Psoas muscle (tissue), 8 donors: ENCODE data around the gene ADISSP. TPM values are rescaled to one million over a fixed set of nuclear protein-coding genes. Genes with fewer than 3 reads are reported as not detected.
A peak's percentile ranks its signal among the peaks of the same experiment; 100 is the strongest.

Source experiments
- ATAC-seq, 4 donors: fragments of 200-7000 bp; cut with Tn5 transposase; one replicate each; pipeline ENCODE4 v1.9.1; 2020; ENCODE audit warnings: moderate library complexity in 3 of 4, mild to moderate bottlenecking in 2 of 4
- DNase-seq, 2 donors: peaks; one replicate each; pipeline ENCODE4 v3.0.0-alpha.2; 2020
- H3K27ac ChIP-seq: fragments of 200-600 bp; one replicate; pipeline ENCODE4 v1.8.0; 2022
- H3K27me3 ChIP-seq, 3 donors: fragments of 200-600 bp in 1 of 3; one replicate each; pipeline versions ENCODE4 v1.6.1 to v1.8.0; 2013 to 2022; ENCODE audit warnings: low read length in 2 of 3, mild to moderate bottlenecking in 2 of 3, moderate library complexity in 1 of 3; ENCODE audit not compliant: insufficient read depth in 3 of 3
- H3K36me3 ChIP-seq, 2 donors: fragments of 200-600 bp in 1 of 2; one replicate each; pipeline versions ENCODE4 v1.6.1 to v1.8.0; 2013 to 2022; ENCODE audit warnings: low read depth in 1 of 2, mild to moderate bottlenecking in 1 of 2, moderate library complexity in 1 of 2; ENCODE audit not compliant: insufficient read depth in 1 of 2
- H3K4me1 ChIP-seq: fragments of 200-600 bp; one replicate; pipeline ENCODE4 v1.8.0; 2022
- H3K4me3 ChIP-seq: fragments of 200-600 bp; one replicate; pipeline ENCODE4 v1.8.0; 2022; ENCODE audit warnings: mild to moderate bottlenecking
- H3K9me3 ChIP-seq: fragments of 200-600 bp; one replicate; pipeline ENCODE4 v1.8.0; 2022
- CTCF ChIP-seq: fragments of 200-600 bp; IDR thresholded peaks from one replicate; pipeline ENCODE4 v1.8.0; 2022; ENCODE audit warnings: antibody characterized with exemption
- WGBS, 3 donors: extraction: QIAGEN DNeasy Blood & Tissue Kit; methylation state at CpG; one replicate each; pipeline versions ENCODE4 v1.1.6 to v1.1.7; 2013; 5-methylcytosine and 5-hydroxymethylcytosine counted together
- intact Hi-C, 2 donors: fragments of 100-400 bp; cut with DNase I; formaldehyde crosslinking; loops; one replicate each; pipeline versions ENCODE4 v1.11.0 to v1.14.2; 2022
- polyA plus RNA-seq, 3 donors: library from polyadenylated mRNA; stranded (reverse); fragments of 200-250 nt; gene quantifications; one replicate each; pipeline ENCODE4 v1.2.3, GENCODE V29; 2013
- total RNA-seq, 4 donors: library from RNA; stranded (reverse); fragmentation: NEBNext Ultra II Directional in 2 of 4; extraction: Animal tissue kit (Norgen Biotek cat#: 25700) in 2 of 4; gene quantifications; one replicate each; pipeline versions ENCODE4 v1.2.1 to v1.2.4, GENCODE V29; 2021 to 2023
- donor health status: healthy with polysubstance abuse.
- donor health status: DM: no; HTN: no; CAD: no; lungs with moderate emphysema.
- donor health status: Bipolar disorder and iron deficiency.
- donor health status: healthy.
- donor health status: DM: yes; HTN: yes; CAD: no.
- donor health status: DM: no; HTN: no; CAD: no.
- donor health status: DM: no; HTN: no; CAD: no.
- donor health status: DM: yes; HTN: yes; CAD: no.

The ADISSP gene
- total and polyA plus RNA-seq, 7 donors: 10.7 to 24.7 (median 14.4) TPM

- H3K36me3 ChIP-seq: no peaks in the 10 kb centered on the region
- intact Hi-C loops: loop anchor here in 1 of 2 donors (10.0 kb wide), 1 partner anchor 149 kb away; no protein-coding TSS in a partner anchor
- DNase-seq (peak in 1 of 2 donors; percentile 42), ATAC-seq (no peak)
- peaks cover 3% of the 10 kb centered on the region for H3K4me1 ChIP-seq
- H3K9me3 ChIP-seq: no peaks in the 10 kb centered on the region
- no peak overlapping the region for H3K4me3 ChIP-seq
- no peak overlapping the region for H3K27ac ChIP-seq
- WGBS, 3 donors: 77 to 86% (median 78%) methylated on average over 4 of the region's 4 CpGs
- no peak for TF ChIP-seq CTCF
- peaks cover 0 to 2% (median 0%) of the 10 kb centered on the region in 3 donors for H3K27me3 ChIP-seq
Observed at GRCh38 chr20:3714092-3714491, 53.5 kb downstream of the ADISSP start.

GRCh38 chr20:3712279-3712873, 55.2 kb downstream of the ADISSP start, which contains the start of gene SIGLEC1:
TSS of gene SIGLEC1 (minus strand) at chr20:3712600. CDS start at chr20:3707128, 5,472 bp downstream.
- 62 to 66% (median 64%) methylated on average over 13 to 15 of the region's 15 CpGs for WGBS, 3 donors

GRCh38 chr20:3711484-3711941, 56.0 kb downstream of the ADISSP start:
- no peak overlapping the region for H3K27ac ChIP-seq
- intact Hi-C loops: loop anchor here (1.0 to 10.0 kb wide), 3 partner anchors 33 to 147 kb away; no protein-coding TSS in a partner anchor
- no peak for TF ChIP-seq CTCF
- H3K4me1 ChIP-seq: peaks cover 7% of the 10 kb centered on the region
- peak overlapping the region; percentile 19 for H3K4me3 ChIP-seq
- H3K27me3 ChIP-seq: no peaks in the 10 kb centered on the region
- DNase-seq (no peak), ATAC-seq (no peak)
- no peaks in the 10 kb centered on the region for H3K9me3 ChIP-seq
- no peaks in the 10 kb centered on the region for H3K36me3 ChIP-seq
- WGBS, 3 donors: 55 to 77% (median 62%) methylated on average over 4 of the region's 4 CpGs

More at GRCh38 chr20:3712279-3712873, 55.2 kb downstream of the ADISSP start, which contains the start of gene SIGLEC1:
- intact Hi-C loops: loop anchor here in 1 of 2 donors (10.0 kb wide), 1 partner anchor 148 kb away; no protein-coding TSS in a partner anchor
- peak in 1 of 4 donors; percentile 30 for ATAC-seq
- Histone ChIP-seq H3K4me3 (peak within 1 kb of the TSS; percentile 9), H3K9me3 (no peaks in the 10 kb centered on the region), H3K4me1 (peaks cover 3% of the 10 kb centered on the region), H3K27me3 (peaks cover 0 to 2% (median 0%) of the 10 kb centered on the region in 3 donors), H3K36me3 (no peaks in the 10 kb centered on the region), H3K27ac (no peak within 1 kb of the TSS)
- peak; percentile 61 to 79 for DNase-seq
- TF ChIP-seq CTCF: no peak

GRCh38 chr20:3710703-3711483, 56.7 kb downstream of the ADISSP start:
- H3K27ac ChIP-seq: no peak overlapping the region
- no peaks in the 10 kb centered on the region for H3K9me3 ChIP-seq
- H3K4me1 ChIP-seq: peaks cover 7% of the 10 kb centered on the region
- peak; percentile 94 for TF ChIP-seq CTCF
- DNase-seq: peak; percentile 79 to 86
- no peaks in the 10 kb centered on the region for H3K27me3 ChIP-seq
- no peaks in the 10 kb centered on the region for H3K36me3 ChIP-seq
- ATAC-seq: peak in 1 of 4 donors; percentile 59
- peak overlapping the region; percentile 19 for H3K4me3 ChIP-seq
- WGBS, 3 donors: 26 to 31% (median 27%) methylated on average over 18 of the region's 18 CpGs
- intact Hi-C loops: loop anchor here (1.0 to 10.0 kb wide), 3 partner anchors 32 to 146 kb away; no protein-coding TSS in a partner anchor
